Gastrocnemius medialis (tissue), 4 donors: ENCODE measurements around the gene TAX1BP1.

Source experiments
- CTCF ChIP-seq, 5 experiments: fragments of 450-650 bp in 3 of 5; fragments of 200-600 bp in 2 of 5; sonication (generic) in 2 of 5; IDR thresholded peaks in 4 of 5; conservative IDR thresholded peaks in 1 of 5; 1 replicate in 4 of 5; 2 replicates in 1 of 5; pipeline ENCODE4 v1.5.1; 2016 to 2019; ENCODE audit warnings: antibody characterized with exemption in 5 of 5, mild to moderate bottlenecking in 3 of 5, moderate library complexity in 3 of 5
- POLR2A ChIP-seq, 2 donors: fragments of 450-650 bp; IDR thresholded peaks; one replicate each; pipeline ENCODE4 v1.6.1; 2017; ENCODE audit warnings: antibody characterized with exemption in 2 of 2, mild to moderate bottlenecking in 2 of 2, moderate library complexity in 2 of 2

- TF ChIP-seq CTCF (IDR thresholded peaks at IDR 0.05 in 4 of 5, conservative IDR thresholded peaks at IDR 0.05 in 1 of 5) (no peak), POLR2A (IDR thresholded peaks at IDR 0.05) (no peak)
Measured at GRCh38 chr7:27740449-27741086, 606 bp downstream of the TAX1BP1 start.
